ENCODE measurements around the gene DAZAP1. TPM values are rescaled to one million over a fixed set of nuclear protein-coding genes. Genes with fewer than 3 reads are reported as not detected.

Gene DAZAP1
- total and polyA plus RNA-seq, 7 donors = 28.2 to 132 (median 51.1) TPM

DNA sequence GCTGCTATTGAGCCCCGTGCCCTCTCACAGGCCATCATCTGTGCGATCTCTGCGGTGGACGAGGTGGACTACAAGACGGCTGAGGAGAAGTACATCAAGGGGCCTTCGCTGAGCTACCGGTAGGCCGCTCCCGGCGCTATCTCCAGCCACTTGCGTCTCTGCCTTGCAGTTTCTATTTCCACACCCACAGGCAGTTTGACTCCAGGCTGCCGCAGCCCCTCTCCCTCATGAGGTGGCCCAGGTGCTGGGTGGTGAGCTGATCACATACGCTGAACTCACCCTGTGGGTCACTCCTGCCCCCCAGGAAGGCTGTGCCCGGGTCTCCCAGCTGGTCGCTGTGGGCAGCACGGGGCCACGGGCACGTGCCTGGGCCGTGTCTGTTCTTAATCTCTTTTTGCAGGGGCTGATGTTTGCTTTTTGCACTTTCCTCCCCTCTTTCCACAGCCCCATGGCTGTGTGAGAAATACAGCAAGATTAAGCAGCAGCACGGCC, 34.3 kb upstream of the DAZAP1 start:
- DNase-seq = no peak

DNA sequence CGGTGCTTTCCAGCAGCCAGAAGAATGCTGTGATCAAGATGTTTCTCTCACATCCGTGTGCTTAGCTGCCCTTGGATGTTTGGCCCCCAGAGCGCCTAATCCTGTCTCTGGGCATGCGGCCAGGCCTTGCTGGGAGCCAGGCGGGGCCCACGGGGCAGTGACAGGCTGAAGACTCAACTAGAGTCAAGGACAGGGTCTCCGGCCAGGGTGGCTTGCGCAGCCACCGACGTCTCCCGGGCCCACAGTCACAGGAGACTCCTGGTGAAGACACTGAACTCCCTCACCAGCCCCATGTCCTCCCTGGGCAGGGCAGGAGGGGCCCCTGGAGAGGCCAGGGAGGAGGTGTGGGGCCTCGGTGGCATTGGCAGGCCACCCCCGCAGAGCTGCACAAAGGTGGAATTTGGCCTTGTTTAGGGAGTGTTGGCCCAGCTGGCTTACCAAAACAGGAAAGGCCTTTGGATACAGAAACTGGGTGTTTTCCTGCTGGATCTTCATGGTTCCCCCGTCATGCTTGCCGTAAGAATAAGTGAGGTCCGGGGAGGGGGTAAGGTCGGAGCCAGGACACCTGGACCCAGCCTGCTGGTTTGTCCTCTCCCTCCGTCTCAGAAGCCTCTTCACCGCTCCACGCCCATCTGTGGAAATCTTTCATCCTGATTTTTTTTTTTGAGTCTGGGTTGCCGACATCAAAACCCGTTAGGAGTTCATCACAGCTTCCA, 33.7 kb upstream of the DAZAP1 start:
- intact Hi-C loops (cut with DNase I) = no loop called here
- no peak overlapping the region for H3K4me3 ChIP-seq
- peak overlapping the region; percentile 49 to 77 (median 69) for H3K27ac ChIP-seq
- no peaks in the 10 kb centered on the region for H3K9me3 ChIP-seq
- TF ChIP-seq, protein P1, sequence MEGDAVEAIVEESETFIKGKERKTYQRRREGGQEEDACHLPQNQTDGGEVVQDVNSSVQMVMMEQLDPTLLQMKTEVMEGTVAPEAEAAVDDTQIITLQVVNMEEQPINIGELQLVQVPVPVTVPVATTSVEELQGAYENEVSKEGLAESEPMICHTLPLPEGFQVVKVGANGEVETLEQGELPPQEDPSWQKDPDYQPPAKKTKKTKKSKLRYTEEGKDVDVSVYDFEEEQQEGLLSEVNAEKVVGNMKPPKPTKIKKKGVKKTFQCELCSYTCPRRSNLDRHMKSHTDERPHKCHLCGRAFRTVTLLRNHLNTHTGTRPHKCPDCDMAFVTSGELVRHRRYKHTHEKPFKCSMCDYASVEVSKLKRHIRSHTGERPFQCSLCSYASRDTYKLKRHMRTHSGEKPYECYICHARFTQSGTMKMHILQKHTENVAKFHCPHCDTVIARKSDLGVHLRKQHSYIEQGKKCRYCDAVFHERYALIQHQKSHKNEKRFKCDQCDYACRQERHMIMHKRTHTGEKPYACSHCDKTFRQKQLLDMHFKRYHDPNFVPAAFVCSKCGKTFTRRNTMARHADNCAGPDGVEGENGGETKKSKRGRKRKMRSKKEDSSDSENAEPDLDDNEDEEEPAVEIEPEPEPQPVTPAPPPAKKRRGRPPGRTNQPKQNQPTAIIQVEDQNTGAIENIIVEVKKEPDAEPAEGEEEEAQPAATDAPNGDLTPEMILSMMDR (IDR thresholded peaks at IDR 0.05) = no peak
- no peak for TF ChIP-seq POLR2AphosphoS5 (IDR thresholded peaks at IDR 0.05)
- no peak for TF ChIP-seq POLR2A (IDR thresholded peaks at IDR 0.05)
- no peak for TF ChIP-seq EP300 (IDR thresholded peaks at IDR 0.05)
- DNase-seq = no peak
- WGBS, 2 donors = 76 to 81% methylated on average over 22 of the region's 22 CpGs
- no peaks in the 10 kb centered on the region for H3K27me3 ChIP-seq
- H3K4me1 ChIP-seq = peaks cover 0 to 12% (median 10%) of the 10 kb centered on the region in 4 donors
- H3K36me3 ChIP-seq = peaks cover 18 to 73% (median 40%) of the 10 kb centered on the region in 4 donors

More for the DNA sequence above, 34.3 kb upstream of the DAZAP1 start:
- no peak overlapping the region for H3K4me3 ChIP-seq
- peak overlapping the region; percentile 49 to 77 (median 69) for H3K27ac ChIP-seq
- H3K27me3 ChIP-seq = no peaks in the 10 kb centered on the region
- no peaks in the 10 kb centered on the region for H3K9me3 ChIP-seq
- 90% methylated on average over 20 of the region's 20 CpGs for WGBS, 2 donors
- peaks cover 18 to 77% (median 42%) of the 10 kb centered on the region in 4 donors for H3K36me3 ChIP-seq
- H3K4me1 ChIP-seq = peaks cover 0 to 12% (median 10%) of the 10 kb centered on the region in 4 donors
- intact Hi-C loops (cut with DNase I) = no loop called here
- TF ChIP-seq POLR2AphosphoS5 (IDR thresholded peaks at IDR 0.05) (no peak), EP300 (IDR thresholded peaks at IDR 0.05) (no peak), POLR2A (IDR thresholded peaks at IDR 0.05) (no peak)
- TF ChIP-seq, protein P1 (IDR thresholded peaks at IDR 0.05) = no peak

DNA sequence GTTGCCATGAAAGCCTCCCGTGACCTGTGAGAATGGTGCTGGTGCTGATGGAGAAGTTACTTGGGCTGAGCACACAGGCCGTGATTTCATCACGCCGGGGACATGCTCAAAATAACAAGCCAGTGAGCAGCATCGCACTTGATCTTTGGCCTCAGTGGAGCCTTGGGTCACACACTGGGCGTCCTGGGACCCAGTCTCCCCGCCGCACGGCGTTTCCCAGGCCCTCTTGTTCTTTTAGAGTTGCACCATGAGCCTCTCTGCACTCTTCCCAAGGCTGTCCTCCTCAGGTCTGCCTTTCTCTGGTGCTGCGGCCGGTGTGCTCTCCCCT, 33.2 kb upstream of the DAZAP1 start:
- intact Hi-C loops (cut with DNase I) = no loop called here
- Histone ChIP-seq H3K4me1 (peaks cover 0 to 12% (median 10%) of the 10 kb centered on the region in 4 donors), H3K4me3 (no peak overlapping the region), H3K27ac (peak overlapping the region; percentile 49 to 77 (median 69)), H3K36me3 (peaks cover 15 to 68% (median 38%) of the 10 kb centered on the region in 4 donors), H3K9me3 (no peaks in the 10 kb centered on the region), H3K27me3 (no peaks in the 10 kb centered on the region)
- no peak for DNase-seq
- WGBS, 2 donors = 81 to 84% methylated on average over 12 of the region's 12 CpGs
- TF ChIP-seq EP300 (IDR thresholded peaks at IDR 0.05) = no peak
- no peak for TF ChIP-seq POLR2A (IDR thresholded peaks at IDR 0.05)
- TF ChIP-seq, protein P1 (IDR thresholded peaks at IDR 0.05) = no peak
- TF ChIP-seq POLR2AphosphoS5 (IDR thresholded peaks at IDR 0.05) = no peak

DNA sequence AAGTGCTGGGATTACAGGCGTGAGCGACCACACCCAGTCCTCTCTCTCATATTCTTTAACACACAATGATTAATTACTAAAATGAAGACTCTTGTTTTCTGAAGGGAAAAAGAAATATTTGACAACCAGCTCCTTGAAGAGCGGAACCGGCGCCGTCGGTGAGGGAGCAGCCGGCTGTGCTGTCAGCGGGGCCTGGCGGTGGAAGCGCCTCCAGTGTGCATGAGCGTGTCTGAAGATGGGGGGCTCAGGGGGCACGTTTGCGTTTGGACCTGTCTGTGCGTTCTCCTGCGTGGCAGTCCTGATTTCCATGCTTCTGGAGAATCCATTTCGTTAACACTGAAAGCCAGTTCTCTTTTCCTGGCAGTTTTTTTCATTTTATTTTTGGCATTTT, 31.0 kb upstream of the DAZAP1 start:
- intact Hi-C loops (cut with DNase I) = no loop called here
- no peaks in the 10 kb centered on the region for H3K9me3 ChIP-seq

More for the DNA sequence above, 31.0 kb upstream of the DAZAP1 start:
- Histone ChIP-seq H3K27ac (no peak overlapping the region), H3K27me3 (no peaks in the 10 kb centered on the region), H3K4me3 (no peak overlapping the region), H3K36me3 (peaks cover 6 to 46% (median 18%) of the 10 kb centered on the region in 4 donors), H3K4me1 (peaks cover 0 to 13% (median 10%) of the 10 kb centered on the region in 4 donors)
- no peak for TF ChIP-seq POLR2A (IDR thresholded peaks at IDR 0.05)
- TF ChIP-seq, protein P1 (IDR thresholded peaks at IDR 0.05) = no peak
- TF ChIP-seq EP300 (IDR thresholded peaks at IDR 0.05) = no peak
- no peak for TF ChIP-seq POLR2AphosphoS5 (IDR thresholded peaks at IDR 0.05)
- WGBS, 2 donors = 96 to 97% methylated on average over 17 of the region's 17 CpGs
- no peak for DNase-seq
